CD4-positive, alpha-beta T cell treated with Interleukin-1 beta for 1 hour (primary cell): ENCODE results near the gene TNIP1.
A peak's percentile ranks its signal among the peaks of the same experiment; 100 is the strongest.

Experiments
- DNase-seq, 2 donors: peaks; one replicate each; pipeline ENCODE4 v3.0.0-alpha.2; 2020 to 2022

The TNIP1 gene

GRCh38 chr5:151080613-151081430 lies at the start of gene TNIP1:
TNIP1 (minus strand) TSS chr5:151081034; CDS start chr5:151065095, 15,939 bp downstream.
- DNase-seq: peak; percentile 94 to 95

DNA sequence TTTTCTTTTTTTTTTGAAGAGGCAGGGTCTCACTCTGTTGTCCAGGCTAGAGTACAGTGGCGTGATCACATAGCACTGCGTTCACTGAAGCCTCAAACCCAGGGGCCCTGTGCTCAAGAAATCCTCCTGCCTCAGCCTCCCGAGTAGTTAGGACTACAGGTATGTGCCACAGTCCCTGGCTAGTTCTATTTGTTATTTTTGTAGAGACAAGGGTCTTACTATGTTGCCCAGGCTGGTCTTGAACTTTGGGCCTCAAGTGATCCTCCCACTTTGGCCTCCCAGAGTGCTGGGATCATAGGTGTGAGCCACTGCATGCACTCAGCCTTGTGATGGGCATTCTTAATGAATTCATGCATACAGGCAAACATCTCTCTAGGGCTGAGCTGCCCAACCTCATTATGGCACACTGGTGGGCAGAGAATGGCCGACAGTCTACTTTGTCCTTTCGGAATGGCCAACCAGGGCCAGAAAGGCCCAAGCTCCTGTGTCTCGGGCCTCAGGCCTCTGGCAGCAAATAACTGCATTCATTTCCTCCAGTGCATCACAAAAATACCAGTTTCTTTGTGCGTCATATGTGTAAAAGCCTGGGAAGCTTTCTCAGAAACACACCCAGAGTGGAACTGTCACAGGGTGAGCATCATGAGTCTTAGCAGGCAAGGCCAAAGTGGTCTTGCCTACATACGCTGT lies 49.5 kb upstream of the TNIP1 start:
- DNase-seq: no peak

- DNase-seq: no peak
Measured at GRCh38 chr5:151128817-151129216, 48.0 kb upstream of the TNIP1 start.

- DNase-seq: no peak
Measured at GRCh38 chr5:151127926-151128325, 47.1 kb upstream of the TNIP1 start.

DNA sequence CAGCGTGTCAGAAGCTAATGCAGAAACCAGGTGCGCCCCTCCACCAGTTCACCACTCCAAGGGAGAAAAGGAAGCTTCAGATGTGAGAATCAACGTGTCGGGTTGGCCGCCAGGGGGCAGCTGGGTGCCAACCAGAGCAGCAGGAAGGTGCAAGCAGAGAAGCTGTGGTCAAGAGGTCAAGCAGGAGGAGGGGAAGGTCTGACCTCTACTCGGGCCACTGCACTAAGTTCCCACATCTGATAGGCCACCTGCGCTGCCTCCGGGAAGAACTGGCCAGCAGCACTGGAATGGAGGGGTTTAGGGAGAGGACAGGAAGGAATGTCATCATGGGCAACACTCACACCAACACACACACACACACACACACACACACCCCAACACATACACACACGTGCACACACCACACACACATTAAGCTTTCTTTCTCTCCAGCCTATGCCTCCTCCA lies 45.4 kb upstream of the TNIP1 start:
- DNase-seq: peak; percentile 68 to 73

DNA sequence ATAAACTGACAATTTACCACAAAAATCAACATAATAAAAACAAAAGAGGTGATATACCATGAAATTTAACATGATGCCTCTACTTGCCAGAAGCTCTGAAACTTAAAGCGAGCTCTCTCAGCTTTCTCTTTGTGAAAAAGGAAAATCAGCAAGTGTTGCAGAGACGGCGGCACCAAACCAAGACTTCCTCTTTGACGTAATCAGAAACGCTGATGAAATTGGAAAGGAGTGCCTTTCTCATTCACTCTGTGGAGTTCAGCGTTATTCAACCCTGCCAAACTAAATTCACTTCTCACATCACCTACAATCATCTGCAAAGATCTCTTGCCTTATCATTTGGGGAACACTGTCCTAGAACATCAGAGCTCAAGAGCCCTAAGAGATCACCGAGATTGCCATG lies 44.6 kb upstream of the TNIP1 start:
- DNase-seq: peak in 1 of 2 donors; percentile 39

- DNase-seq: peak in 1 of 2 donors; percentile 86
Measured at GRCh38 chr5:151123897-151124751, 43.3 kb upstream of the TNIP1 start.

- DNase-seq: no peak
Measured at GRCh38 chr5:151122828-151123227, 42.0 kb upstream of the TNIP1 start.

DNA sequence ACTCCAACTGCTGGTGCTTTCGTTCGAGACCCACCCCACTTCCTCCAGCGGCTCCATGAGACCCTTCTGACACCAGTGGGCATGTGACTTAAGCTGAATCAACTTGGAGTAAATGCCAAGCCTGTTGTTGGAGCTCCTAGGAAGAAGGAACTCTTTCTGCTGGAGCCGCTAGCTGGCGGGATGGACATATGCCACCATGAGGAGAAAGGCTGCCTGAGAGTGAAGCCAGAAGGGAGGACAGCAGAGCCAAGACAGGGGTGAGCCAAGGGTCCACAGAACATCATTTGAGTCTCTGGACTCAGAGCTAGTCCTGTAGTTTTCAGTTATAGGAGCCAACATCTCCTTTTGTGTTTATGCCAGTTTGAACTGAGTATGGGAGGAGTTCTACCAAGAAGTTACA lies 40.8 kb upstream of the TNIP1 start:
- no peak for DNase-seq

DNA sequence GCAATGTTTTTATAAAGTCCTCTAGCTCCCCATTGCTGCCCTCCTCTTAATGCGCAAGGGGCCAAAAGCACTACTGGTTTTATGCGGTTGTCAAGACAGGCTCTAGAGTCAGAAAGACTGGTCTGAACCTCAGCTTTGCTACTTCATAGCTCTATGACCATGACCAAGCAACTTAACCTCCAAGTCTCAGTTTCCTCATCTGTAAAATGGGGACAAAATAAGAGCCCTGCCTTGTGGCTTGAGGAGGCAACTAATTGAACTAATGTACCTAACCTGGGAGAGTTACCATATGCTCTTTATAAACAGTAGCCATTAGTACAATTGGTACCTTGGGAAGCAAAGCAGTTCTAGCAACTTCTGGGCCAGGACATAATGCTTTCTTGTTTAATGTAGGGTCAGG lies 40.3 kb upstream of the TNIP1 start:
- DNase-seq: no peak

GRCh38 chr5:151118913-151119575 lies 38.2 kb upstream of the TNIP1 start:
- no peak for DNase-seq

- DNase-seq: peak; percentile 72 to 74
Measured at GRCh38 chr5:151115272-151115905, 34.6 kb upstream of the TNIP1 start.

- no peak for DNase-seq
Measured at GRCh38 chr5:151113651-151114050, 32.8 kb upstream of the TNIP1 start.

GRCh38 chr5:151110992-151111391 lies 30.2 kb upstream of the TNIP1 start:
- no peak for DNase-seq

GRCh38 chr5:151110122-151110681 lies 29.4 kb upstream of the TNIP1 start:
- no peak for DNase-seq

DNA sequence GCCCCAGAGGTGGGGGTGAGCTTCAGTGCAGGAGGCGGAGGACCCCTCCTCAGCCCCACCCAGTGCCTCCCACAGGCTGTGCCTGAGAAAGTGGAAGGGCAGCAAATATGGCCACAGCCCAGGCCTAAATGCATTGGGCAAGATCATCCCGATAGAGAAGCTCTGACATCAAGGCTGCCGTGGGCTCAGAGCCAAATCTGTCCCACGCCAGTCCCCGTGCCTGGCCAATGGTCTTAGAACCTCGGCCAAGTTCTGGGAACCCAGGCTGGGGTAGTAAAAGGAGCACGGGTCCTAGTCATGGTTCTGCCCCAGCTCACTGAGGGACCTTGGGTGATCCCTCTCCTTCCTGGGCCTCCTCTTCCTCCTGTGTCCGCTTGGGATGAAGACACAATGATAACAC lies 27.7 kb upstream of the TNIP1 start:
- DNase-seq: no peak

- no peak for DNase-seq
Measured at GRCh38 chr5:151107738-151108520, 27.1 kb upstream of the TNIP1 start.

GRCh38 chr5:151107084-151107483 lies 26.2 kb upstream of the TNIP1 start:
- no peak for DNase-seq

DNA sequence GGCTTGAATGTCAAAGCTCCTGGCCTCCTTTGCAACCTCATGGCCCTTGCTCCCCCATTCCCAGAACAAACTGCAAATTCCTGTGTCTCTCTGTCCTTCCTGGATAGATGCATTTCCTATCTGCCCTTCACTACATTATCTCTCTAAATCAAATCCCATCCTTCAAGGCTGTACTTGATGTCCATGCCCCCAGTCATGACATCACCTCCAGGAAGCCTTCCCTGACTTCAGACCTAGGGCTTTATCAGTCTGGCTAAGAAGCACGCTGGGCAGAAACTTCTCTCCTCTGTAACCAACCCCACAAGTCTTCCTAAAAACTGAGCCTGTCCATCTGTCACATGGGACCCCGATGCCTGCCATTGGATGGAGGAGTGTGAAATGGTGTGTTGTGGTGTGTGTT lies 25.7 kb upstream of the TNIP1 start:
- no peak for DNase-seq

- no peak for DNase-seq
Measured at GRCh38 chr5:151106043-151106442, 25.2 kb upstream of the TNIP1 start.

DNA sequence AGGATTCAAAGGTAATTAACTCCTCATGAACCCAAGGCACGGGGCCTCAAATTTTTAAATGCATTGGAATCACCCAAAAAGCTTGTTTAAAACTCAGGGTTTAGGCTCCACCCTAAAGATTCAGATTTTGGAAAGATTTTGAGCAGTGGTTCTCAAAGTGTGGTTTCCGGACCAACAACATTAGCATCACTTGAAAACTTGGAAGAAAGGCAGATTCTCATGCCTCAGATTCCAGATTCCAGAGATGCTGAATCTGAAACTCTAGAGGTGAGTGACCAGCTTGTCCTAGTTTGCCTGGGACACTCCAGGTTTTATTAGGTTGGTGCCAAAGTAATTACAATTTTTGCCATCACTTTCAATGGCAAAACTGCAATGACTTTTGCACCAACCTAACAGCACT lies 24.7 kb upstream of the TNIP1 start:
- DNase-seq: no peak
